Heart left ventricle (tissue), 16 donors: Measurements from ENCODE around the gene BCL7B. TPM values are rescaled to one million over a fixed set of nuclear protein-coding genes. Genes with fewer than 3 reads are reported as not detected.
"Not testable (repeated sequence)": the region's sequence is repeated elsewhere in the genome, so short reads cannot be mapped to it uniquely, and the experiment has no call there.

Experiments
- ATAC-seq, 4 donors: fragments of 200-7000 bp; cut with Tn5 transposase; one replicate each; pipeline ENCODE4 v1.9.1; 2020 to 2022; ENCODE audit warnings: moderate library complexity in 4 of 4, mild to moderate bottlenecking in 3 of 4, moderate number of reproducible peaks in 1 of 4
- DNase-seq, 5 donors: peaks; one replicate each; pipeline ENCODE4 v3.0.0-alpha.2; 2020
- H3K27ac ChIP-seq, 12 donors: fragments of 200-600 bp; sonication (generic) in 4 of 12; one replicate each; pipeline versions ENCODE4 v1.5.0 to v1.8.0; 2016 to 2022; ENCODE audit warnings: mild to moderate bottlenecking in 2 of 12
- H3K27me3 ChIP-seq, 9 donors: fragments of 200-600 bp; sonication (generic) in 2 of 9; one replicate each; pipeline versions ENCODE4 v1.5.1 to v1.8.0; 2016 to 2022; ENCODE audit warnings: mild to moderate bottlenecking in 3 of 9
- H3K36me3 ChIP-seq, 9 donors: fragments of 200-600 bp; sonication (generic) in 2 of 9; one replicate each; pipeline versions ENCODE4 v1.5.0 to v1.8.0; 2018 to 2022; ENCODE audit warnings: mild to moderate bottlenecking in 2 of 9
- H3K4me1 ChIP-seq, 12 donors: fragments of 200-600 bp; sonication (generic) in 4 of 12; one replicate each; pipeline versions ENCODE4 v1.5.0 to v1.8.0; 2016 to 2022; ENCODE audit warnings: mild to moderate bottlenecking in 3 of 12
- H3K4me3 ChIP-seq, 12 donors: fragments of 200-600 bp; sonication (generic) in 4 of 12; one replicate each; pipeline versions ENCODE4 v1.5.0 to v1.8.0; 2017 to 2022; ENCODE audit warnings: mild to moderate bottlenecking in 9 of 12, moderate library complexity in 4 of 12
- H3K9me3 ChIP-seq, 12 donors: fragments of 200-600 bp; sonication (generic) in 4 of 12; one replicate each; pipeline versions ENCODE4 v1.5.0 to v1.8.0; 2016 to 2022; ENCODE audit warnings: mild to moderate bottlenecking in 1 of 12
- POLR2A ChIP-seq, 2 donors: fragments of 450-650 bp; IDR thresholded peaks; one replicate each; pipeline ENCODE4 v1.6.1; 2017; ENCODE audit warnings: antibody characterized with exemption in 2 of 2, mild to moderate bottlenecking in 2 of 2, moderate library complexity in 2 of 2
- whole genome bisulfite sequencing, 4 donors: extraction: QIAGEN DNeasy Blood & Tissue Kit in 2 of 4; methylation state at CpG; one replicate each; pipeline versions ENCODE4 v1.1.5 to v1.1.7; 2013 to 2018; 5-methylcytosine and 5-hydroxymethylcytosine counted together
- intact Hi-C, 10 donors: fragments of 100-400 bp; cut with DNase I; formaldehyde crosslinking; loops; one replicate each; pipeline versions ENCODE4 v1.11.1 to v1.14.2; 2022
- polyA plus RNA-seq, 2 donors: library from polyadenylated mRNA; stranded (reverse); fragments of 200-250 nt; gene quantifications; one replicate each; pipeline ENCODE4 v1.2.3, GENCODE V29; 2013
- total RNA-seq, 9 donors: library from RNA; depleted of rRNA in 2 of 9; stranded (reverse); fragments of >200 nt in 2 of 9; fragmentation: NEBNext Ultra II Directional in 3 of 9; extraction: Animal tissue kit (Norgen Biotek cat#: 25700) in 3 of 9; gene quantifications; one replicate each; pipeline versions ENCODE4 v1.1.0 to v1.2.4, GENCODE V29; 2016 to 2023
- TF ChIP-seq, protein P1 (sequence below), 12 donors: fragments of 200-600 bp; sonication (generic) in 4 of 12; IDR thresholded peaks; one replicate each; pipeline versions ENCODE4 v1.5.0 to v1.8.0; 2018 to 2022; ENCODE audit warnings: antibody characterized with exemption in 12 of 12, mild to moderate bottlenecking in 5 of 12
- donor health status: ischemic (EF 13 %, LVEDD 7.1; RV severe dilation, severe dysfunction).
- donor health status: healthy with polysubstance abuse.
- donor health status: DM: no; HTN: yes; CAD: no.
- donor health status: DM: no; HTN: no; CAD: no.
- donor health status: ischemic (EF 25% LVEDD 6.9; RV normal size, moderate dysfunction).
- donor health status: ischemic (EF 25% LVEDD 5.7; RV mildly dilated, moderate dysfunction).
- donor health status: healthy.
- donor health status: DM: yes; HTN: yes; CAD: no.
- donor health status: ischemic (EF 35%, LVEDD 5.7; RV mildly dilated, moderate dysfunction).
- donor health status: nonischemic (EF 11% LVEDD 7.7; RV severe dilation, severe dysfunction).
- donor health status: DM: yes; HTN: yes; CAD: no.
- donor health status: PGD.
- donor health status: ischemic (EF 29% LVEDD 5.4; RV normal size, mild dysfunction).
- donor health status: nonischemic (EF 23%, LVEDD 6.1; RV moderate dilation, normal function).

The BCL7B gene
- total and polyA plus RNA-seq, 11 donors, result 63.2 to 182 (median 77.9) TPM

DNA sequence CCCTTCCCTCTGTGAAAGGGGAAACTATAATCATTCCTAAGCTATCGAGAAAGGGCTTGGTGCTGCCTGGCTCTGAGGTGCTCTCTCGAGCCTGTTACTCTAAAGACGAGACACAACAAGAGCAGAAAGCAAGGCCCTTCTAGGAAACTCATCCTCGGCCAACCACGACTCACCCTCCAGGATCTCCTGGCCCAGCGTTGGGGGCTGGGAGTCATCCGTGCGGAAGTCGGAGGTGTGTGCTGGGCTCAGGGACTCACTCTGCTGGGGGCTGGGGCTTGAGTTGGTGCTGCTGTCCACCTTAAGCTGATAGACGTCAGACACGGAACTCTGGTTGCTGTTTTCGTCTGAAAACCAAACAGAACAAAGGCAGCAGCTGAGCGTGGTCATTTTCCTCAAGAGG lies 17.8 kb downstream of the BCL7B start:
- no peak overlapping the region for H3K4me3 ChIP-seq
- H3K36me3 ChIP-seq, result peaks cover 0 to 100% (median 92%) of the 10 kb centered on the region in 9 donors
- TF ChIP-seq, protein P1, sequence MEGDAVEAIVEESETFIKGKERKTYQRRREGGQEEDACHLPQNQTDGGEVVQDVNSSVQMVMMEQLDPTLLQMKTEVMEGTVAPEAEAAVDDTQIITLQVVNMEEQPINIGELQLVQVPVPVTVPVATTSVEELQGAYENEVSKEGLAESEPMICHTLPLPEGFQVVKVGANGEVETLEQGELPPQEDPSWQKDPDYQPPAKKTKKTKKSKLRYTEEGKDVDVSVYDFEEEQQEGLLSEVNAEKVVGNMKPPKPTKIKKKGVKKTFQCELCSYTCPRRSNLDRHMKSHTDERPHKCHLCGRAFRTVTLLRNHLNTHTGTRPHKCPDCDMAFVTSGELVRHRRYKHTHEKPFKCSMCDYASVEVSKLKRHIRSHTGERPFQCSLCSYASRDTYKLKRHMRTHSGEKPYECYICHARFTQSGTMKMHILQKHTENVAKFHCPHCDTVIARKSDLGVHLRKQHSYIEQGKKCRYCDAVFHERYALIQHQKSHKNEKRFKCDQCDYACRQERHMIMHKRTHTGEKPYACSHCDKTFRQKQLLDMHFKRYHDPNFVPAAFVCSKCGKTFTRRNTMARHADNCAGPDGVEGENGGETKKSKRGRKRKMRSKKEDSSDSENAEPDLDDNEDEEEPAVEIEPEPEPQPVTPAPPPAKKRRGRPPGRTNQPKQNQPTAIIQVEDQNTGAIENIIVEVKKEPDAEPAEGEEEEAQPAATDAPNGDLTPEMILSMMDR (IDR thresholded peaks at IDR 0.05), result no peak
- TF ChIP-seq POLR2A (IDR thresholded peaks at IDR 0.05), result no peak
- ATAC-seq (no peak), DNase-seq (no peak)
- no peak overlapping the region for H3K27ac ChIP-seq
- 88 to 94% (median 93%) methylated on average over 13 of the region's 13 CpGs for WGBS, 4 donors
- H3K4me1 ChIP-seq, result no peaks in the 10 kb centered on the region
- intact Hi-C loops, result no loop called here
- no peaks in the 10 kb centered on the region for H3K27me3 ChIP-seq
- no peaks in the 10 kb centered on the region for H3K9me3 ChIP-seq

DNA sequence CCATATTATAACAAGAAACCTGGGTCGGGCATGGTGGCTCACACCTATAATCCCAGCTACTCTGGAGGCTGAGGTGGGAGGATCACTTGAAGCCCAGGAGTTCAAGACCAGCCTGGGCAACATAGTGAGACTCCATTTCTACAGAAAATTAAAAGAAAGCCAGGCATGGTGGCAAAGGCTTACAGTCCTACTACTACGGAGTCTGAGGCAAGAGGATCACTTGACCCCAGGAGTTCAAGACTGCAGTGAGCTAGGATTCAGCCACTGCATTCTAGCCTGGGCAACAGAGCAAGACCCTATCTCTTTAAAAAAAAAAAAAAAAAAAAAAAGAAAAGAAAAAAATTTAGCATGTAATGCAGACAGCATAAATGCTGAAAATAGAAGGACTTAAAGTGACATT lies 19.0 kb downstream of the BCL7B start:
- intact Hi-C loops, H3K27ac ChIP-seq, DNase-seq, H3K27me3 ChIP-seq, H3K9me3 ChIP-seq, H3K4me1 ChIP-seq, ATAC-seq, H3K4me3 ChIP-seq: not testable (repeated sequence)
- 90 to 98% (median 96%) methylated on average over 2 of the region's 2 CpGs for WGBS, 4 donors
- H3K36me3 ChIP-seq, result peaks cover 0 to 100% (median 87%) of the 10 kb centered on the region in 9 donors

DNA sequence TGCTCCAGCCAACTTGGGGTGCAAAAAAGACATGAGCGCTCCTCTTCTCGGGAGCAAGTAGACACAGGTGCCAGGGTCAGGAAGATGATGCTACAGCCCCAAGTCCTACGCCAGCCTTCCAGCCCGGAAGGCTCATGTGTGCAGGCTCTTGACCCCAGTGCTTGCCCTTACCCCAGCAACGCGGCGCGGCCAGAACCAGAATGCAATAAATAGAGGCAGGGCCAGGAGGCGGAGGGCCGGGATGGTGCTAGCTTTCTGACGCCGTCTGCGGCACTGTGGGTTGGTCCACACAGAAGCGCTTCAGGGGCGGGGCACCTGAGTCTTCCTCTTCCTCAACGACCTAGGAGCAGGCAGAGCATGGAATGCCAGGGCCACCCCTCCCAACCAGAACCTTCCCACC lies 20.4 kb downstream of the BCL7B start:
- no peak for TF ChIP-seq POLR2A (IDR thresholded peaks at IDR 0.05)
- TF ChIP-seq, protein P1 (IDR thresholded peaks at IDR 0.05), result no peak
- Histone ChIP-seq H3K9me3 (no peaks in the 10 kb centered on the region), H3K4me1 (no peaks in the 10 kb centered on the region), H3K36me3 (peaks cover 0 to 93% (median 72%) of the 10 kb centered on the region in 9 donors), H3K27ac (no peak overlapping the region), H3K4me3 (no peak overlapping the region), H3K27me3 (no peaks in the 10 kb centered on the region)
- WGBS, 4 donors, result 91 to 93% (median 93%) methylated on average over 16 of the region's 16 CpGs
- intact Hi-C loops, result no loop called here
- DNase-seq (no peak), ATAC-seq (peak in 2 of 4 donors; percentile 12 to 20)

DNA sequence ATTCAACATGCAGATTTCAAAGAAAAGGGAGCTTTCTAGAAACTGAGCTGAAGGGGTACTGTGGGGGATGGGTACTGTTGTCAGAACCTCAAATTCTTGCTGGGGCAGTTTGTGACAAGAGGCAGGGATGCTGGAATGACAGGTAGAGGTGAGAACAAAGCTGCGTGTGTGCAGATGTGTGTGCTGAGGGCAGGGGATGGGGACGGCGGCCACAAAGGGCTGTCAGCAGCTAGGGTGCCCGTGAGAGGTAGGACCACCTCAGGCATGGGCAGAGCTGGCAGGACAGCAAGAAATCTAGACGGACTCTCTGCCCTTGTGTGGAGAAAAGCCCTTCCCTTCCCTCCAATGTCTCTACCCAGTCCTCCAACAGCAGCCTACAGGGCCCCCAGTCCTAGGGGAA lies 21.0 kb downstream of the BCL7B start:
- Histone ChIP-seq H3K4me3 (no peak overlapping the region), H3K4me1 (no peaks in the 10 kb centered on the region), H3K27ac (no peak overlapping the region), H3K36me3 (peaks cover 0 to 87% (median 66%) of the 10 kb centered on the region in 9 donors), H3K27me3 (no peaks in the 10 kb centered on the region), H3K9me3 (no peaks in the 10 kb centered on the region)
- DNase-seq (no peak), ATAC-seq (no peak)
- 73 to 79% (median 76%) methylated on average over 5 of the region's 5 CpGs for WGBS, 4 donors
- intact Hi-C loops, result no loop called here
- TF ChIP-seq, protein P1 (IDR thresholded peaks at IDR 0.05), result no peak
- no peak for TF ChIP-seq POLR2A (IDR thresholded peaks at IDR 0.05)

DNA sequence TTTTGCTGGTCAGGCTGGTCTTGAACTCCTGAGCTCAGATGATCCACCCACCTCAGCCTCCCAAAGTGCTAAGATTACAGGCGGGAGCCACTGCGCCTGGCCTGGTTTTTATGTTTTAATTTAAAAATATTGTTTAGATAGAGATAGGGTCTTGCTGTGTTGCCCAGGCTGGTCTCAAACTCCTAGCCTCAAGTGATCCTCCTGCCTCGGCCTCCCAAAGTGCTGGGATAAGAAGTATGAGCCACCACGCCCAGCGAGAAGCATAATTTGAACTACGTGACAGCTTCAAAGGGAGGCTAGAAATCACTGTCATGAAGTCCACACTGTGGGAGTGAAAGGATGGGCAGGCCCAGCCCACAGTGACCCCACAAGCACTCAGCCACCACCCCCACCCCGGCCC lies 21.6 kb downstream of the BCL7B start:
- H3K27me3 ChIP-seq, ATAC-seq, H3K4me1 ChIP-seq, H3K27ac ChIP-seq, intact Hi-C loops, H3K4me3 ChIP-seq, DNase-seq, H3K9me3 ChIP-seq: not testable (repeated sequence)
- 90 to 97% (median 97%) methylated on average over 7 of the region's 7 CpGs for WGBS, 4 donors
- peaks cover 0 to 81% (median 61%) of the 10 kb centered on the region in 9 donors for H3K36me3 ChIP-seq
